GM12878 (cell line): ENCODE results near the gene MT1G. TPM values are rescaled to one million over a fixed set of nuclear protein-coding genes. Genes with fewer than 3 reads are reported as not detected.

Experiments used
- ATAC-seq: fragments of 200-7000 bp; cut with Tn5 transposase; 3 replicates; pipeline ENCODE4 v1.9.1; 2020; ENCODE audit warnings: mild to moderate bottlenecking, moderate library complexity
- BruUV-seq: library from RNA; stranded (reverse); fragments of 400-500 nt; replicated peaks from 2 replicates; lab custom pipeline; 2021; lab: Mats Ljungman, UMichigan
- CTCF ChIA-PET: fragments of 300-600 bp; sonication (Branson Sonifier 250); formaldehyde crosslinking; extraction: SDS; loops from one replicate; lab custom pipeline; 2021; ENCODE audit warnings: inconsistent platforms; lab: Yijun Ruan, JAX
- POLR2A ChIA-PET: fragments of 350-600 bp; formaldehyde crosslinking; extraction: SDS; loops from one replicate; lab custom pipeline; 2021; ENCODE audit warnings: inconsistent platforms; lab: Charles Lee
- RAD21 ChIA-PET: fragments of 300-600 bp; sonication (Branson Sonifier 250); formaldehyde crosslinking; loops from one replicate; lab custom pipeline; 2023; ENCODE audit warnings: antibody characterized with exemption; ENCODE audit not compliant: unreplicated experiment; lab: Charles Lee
- SMC1A ChIA-PET: fragments of 300-600 bp; sonication (Branson Sonifier 250); formaldehyde crosslinking; loops from one replicate; lab custom pipeline; 2023; ENCODE audit not compliant: unreplicated experiment, uncharacterized antibody; lab: Charles Lee
- DNase-seq: peaks from one replicate; pipeline ENCODE4 v3.0.0-alpha.2; 2011; ENCODE audit warnings: low read depth, low spot score
- FAIRE-seq: peaks from 3 replicates; lab custom pipeline; 2011; peaks lifted over from hg19 to GRCh38; lab: Jason Lieb, UNC
- H2AFZ ChIP-seq: 2 replicates; pipeline ENCODE4 v1.6.0; 2011; ENCODE audit warnings: low read depth, low read length, control low read depth; ENCODE audit not compliant: control insufficient read depth
- H3K27ac ChIP-seq: 2 replicates; pipeline ENCODE4 v1.5.1; 2011; ENCODE audit warnings: control low read depth; ENCODE audit not compliant: control insufficient read depth, insufficient read depth
- H3K27me3 ChIP-seq, 2 experiments: replicated peaks in 1 of 2; 2 replicates each; pipeline versions ENCODE4 v1.6.0 to v1.6.1; 2011; ENCODE audit warnings: low read length in 1 of 2; ENCODE audit not compliant: control insufficient read depth in 2 of 2, insufficient read depth in 2 of 2
- H3K36me3 ChIP-seq, 2 experiments: 2 replicates each; pipeline ENCODE4 v1.5.1; 2011; ENCODE audit warnings: low read length in 1 of 2; ENCODE audit not compliant: control insufficient read depth in 2 of 2, insufficient read depth in 2 of 2
- H3K4me1 ChIP-seq: 2 replicates; pipeline ENCODE4 v1.6.1; 2011; ENCODE audit warnings: mild to moderate bottlenecking, low read length, moderate library complexity, mixed read lengths; ENCODE audit not compliant: control insufficient read depth, insufficient read depth
- H3K4me2 ChIP-seq: 2 replicates; pipeline ENCODE4 v1.6.0; 2011; ENCODE audit warnings: control low read depth; ENCODE audit not compliant: control insufficient read depth, insufficient read depth
- H3K4me3 ChIP-seq: fragments of 200-600 bp; sonication (generic); 2 replicates; pipeline ENCODE4 v1.5.1; 2016
- H3K79me2 ChIP-seq: 2 replicates; pipeline ENCODE4 v1.6.0; 2011; ENCODE audit warnings: low read length; ENCODE audit not compliant: control insufficient read depth, insufficient read depth
- H3K9ac ChIP-seq: 2 replicates; pipeline ENCODE4 v1.8.0; 2011; ENCODE audit warnings: low read length, control low read depth, mixed read lengths; ENCODE audit not compliant: control insufficient read depth, insufficient read depth
- H3K9me3 ChIP-seq: replicated peaks from 3 replicates; pipeline ENCODE4 v1.5.1; 2011; ENCODE audit warnings: mild to moderate bottlenecking, low read length; ENCODE audit not compliant: control insufficient read depth, insufficient read depth
- H4K20me1 ChIP-seq: 2 replicates; pipeline ENCODE4 v1.6.0; 2011; ENCODE audit not compliant: control insufficient read depth, insufficient read depth
- BACH1 ChIP-seq: fragments of 450-650 bp; IDR thresholded peaks from 2 replicates; pipeline ENCODE4 v1.6.1; 2017; ENCODE audit warnings: mild to moderate bottlenecking, borderline replicate concordance
- BCL11A ChIP-seq: IDR thresholded peaks from 2 replicates; pipeline ENCODE4 v1.6.1; 2011; ENCODE audit warnings: low read depth, low read length
- EP300 ChIP-seq, 2 experiments: fragments of 150-350 bp in 1 of 2; IDR thresholded peaks; 2 replicates each; pipeline ENCODE4 v1.6.1; 2011 to 2012; ENCODE audit warnings: low read depth in 2 of 2, low read length in 2 of 2, borderline replicate concordance in 1 of 2, improper control_type of control experiment in 1 of 2, inconsistent platforms in 1 of 2; ENCODE audit not compliant: control insufficient read depth in 1 of 2
- HDAC6 ChIP-seq: fragments of 200-600 bp; sonication (generic); IDR thresholded peaks from one replicate; pipeline ENCODE4 v1.8.0; 2017; ENCODE audit warnings: antibody characterized with exemption; ENCODE audit not compliant: unreplicated experiment
- IRF4 ChIP-seq: IDR thresholded peaks from 2 replicates; pipeline ENCODE4 v1.6.1; 2011; ENCODE audit warnings: low read depth, low read length
- KLF5 ChIP-seq: fragments of 450-650 bp; IDR thresholded peaks from 2 replicates; pipeline ENCODE4 v1.6.1; 2014; ENCODE audit warnings: mild to moderate bottlenecking; ENCODE audit not compliant: partially characterized antibody
- NFYB ChIP-seq: IDR thresholded peaks from 2 replicates; pipeline ENCODE4 v1.6.1; 2011; ENCODE audit warnings: low read depth, mild to moderate bottlenecking, low read length, improper control_type of control experiment, moderate library complexity; ENCODE audit not compliant: insufficient read depth
- RBBP5 ChIP-seq: fragments of 200-600 bp; sonication (generic); conservative IDR thresholded peaks from 2 replicates; pipeline ENCODE4 v1.6.1; 2016
- SMAD5 ChIP-seq: IDR thresholded peaks from 2 replicates; pipeline ENCODE4 v1.6.1; 2016; ENCODE audit warnings: antibody characterized with exemption, low read depth
- STAT3 ChIP-seq: IDR thresholded peaks from 2 replicates; pipeline ENCODE4 v1.6.1; 2011; ENCODE audit warnings: low read depth, low read length, improper control_type of control experiment
- TCF12 ChIP-seq: IDR thresholded peaks from 2 replicates; pipeline ENCODE4 v1.6.1; 2011; ENCODE audit warnings: low read depth, mild to moderate bottlenecking, low read length
- ZNF207 ChIP-seq: fragments of 450-650 bp; IDR thresholded peaks from 2 replicates; pipeline ENCODE4 v1.6.1; 2014; ENCODE audit warnings: antibody characterized with exemption, mild to moderate bottlenecking, borderline replicate concordance
- ZNF24 ChIP-seq: fragments of 450-650 bp; IDR thresholded peaks from 2 replicates; pipeline ENCODE4 v1.6.1; 2017; ENCODE audit warnings: antibody characterized with exemption, mild to moderate bottlenecking
- ZZZ3 ChIP-seq: IDR thresholded peaks from 2 replicates; pipeline ENCODE4 v1.6.1; 2011; ENCODE audit warnings: low read depth; ENCODE audit not compliant: control insufficient read depth, insufficient read length
- WGBS: methylation state at CpG from one replicate; pipeline ENCODE4 v1.1.6; 2016; ENCODE audit warnings: low lambda C conversion rate; ENCODE audit not compliant: insufficient replicate concordance, insufficient coverage; ENCODE audit errors: missing lambda C conversion rate; 5-methylcytosine and 5-hydroxymethylcytosine counted together
- in situ Hi-C: fragments of 300-500 bp; cut with MboI; formaldehyde crosslinking; loops from 9 replicates; pipeline ENCODE4 v1.14.3; 2018; ENCODE audit warnings: mixed read lengths
- intact Hi-C: fragments of 100-400 bp; cut with micrococcal nuclease; formaldehyde crosslinking; loops from one replicate; pipeline ENCODE4 v1.14.2; 2022; ENCODE audit not compliant: unreplicated experiment
- polyA plus RNA-seq, 11 experiments: library from polyadenylated mRNA; depleted of rRNA in 4 of 11; unstranded in 6 of 11; stranded (reverse) in 5 of 11; fragments of >200 nt; fragmentation: Nextera tagmentation in 4 of 11; fragmentation: Illumina TruSeq in 1 of 11; extraction: Ambion mirVana in 4 of 11; extraction: Trizol in 1 of 11; gene quantifications; 1 replicate in 1 of 11; 2 replicates in 10 of 11; pipeline versions ENCODE4 v1.2.1 to v1.2.3, GENCODE V29; 2011 to 2016; ENCODE audit warnings: inconsistent platforms in 2 of 11, missing spikeins in 2 of 11, low read depth in 1 of 11
- total RNA-seq, 4 experiments: library from RNA; depleted of rRNA in 3 of 4; stranded (reverse); fragments of >200 nt in 3 of 4; fragmentation: Illumina TruSeq in 1 of 4; extraction: Trizol in 1 of 4; gene quantifications; 2 replicates each; pipeline versions ENCODE4 v1.2.1 to v1.2.3, GENCODE V29; 2013 to 2021
- TF ChIP-seq, protein P1 (sequence below): IDR thresholded peaks from 2 replicates; pipeline ENCODE4 v1.6.1; 2011; ENCODE audit warnings: low read depth, low read length, improper control_type of control experiment, borderline replicate concordance
- TF ChIP-seq, protein P2 (sequence below): fragments of 450-650 bp; IDR thresholded peaks from 2 replicates; pipeline ENCODE4 v1.6.1; 2017; ENCODE audit warnings: antibody characterized with exemption, mild to moderate bottlenecking, moderate library complexity

MT1G gene
- total and polyA plus RNA-seq, 10 of the 15 experiments (the other 5 are each of a cell fraction or from before 2014, with no cell fraction given): 1.2 to 9.1 (median 4.6) TPM

DNA sequence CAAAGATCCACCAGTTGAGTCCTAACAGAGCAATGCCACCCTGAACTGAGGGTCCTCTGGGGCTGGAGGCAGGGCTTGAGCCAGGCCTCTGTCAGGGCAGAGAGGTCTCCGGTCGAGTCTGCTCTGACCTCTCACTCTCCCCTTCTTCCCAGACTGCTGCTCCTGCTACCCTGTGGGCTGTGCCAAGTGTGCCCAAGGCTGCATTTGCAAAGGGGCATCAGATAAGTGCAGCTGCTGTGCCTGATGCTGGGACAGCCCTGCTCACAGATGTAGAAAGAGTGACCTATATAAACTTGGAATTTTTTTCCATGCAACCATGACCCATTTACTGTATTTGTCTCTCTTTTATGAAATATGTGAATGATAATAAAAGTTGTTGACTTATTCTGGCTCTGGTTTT lies 18.6 kb downstream of the MT1G start:
- Histone ChIP-seq H3K9me3 (no peaks in the 10 kb centered on the region), H3K4me2 (no peak overlapping the region)
- CTCF ChIA-PET: no interaction called here

More for the DNA sequence above, 18.6 kb downstream of the MT1G start:
- TF ChIP-seq HDAC6: no peak
- TF ChIP-seq EP300 (IDR thresholded peaks at IDR 0.05; ENCODE audit: borderline replicate concordance in 1 of 2, control insufficient read depth in 1 of 2, low read depth in 2 of 2, low read length in 2 of 2): no peak
- no peak for TF ChIP-seq ZNF207
- TF ChIP-seq ZZZ3: no peak
- TF ChIP-seq, protein P1, sequence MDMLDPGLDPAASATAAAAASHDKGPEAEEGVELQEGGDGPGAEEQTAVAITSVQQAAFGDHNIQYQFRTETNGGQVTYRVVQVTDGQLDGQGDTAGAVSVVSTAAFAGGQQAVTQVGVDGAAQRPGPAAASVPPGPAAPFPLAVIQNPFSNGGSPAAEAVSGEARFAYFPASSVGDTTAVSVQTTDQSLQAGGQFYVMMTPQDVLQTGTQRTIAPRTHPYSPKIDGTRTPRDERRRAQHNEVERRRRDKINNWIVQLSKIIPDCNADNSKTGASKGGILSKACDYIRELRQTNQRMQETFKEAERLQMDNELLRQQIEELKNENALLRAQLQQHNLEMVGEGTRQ: no peak
- TF ChIP-seq RBBP5: no peak
- TF ChIP-seq STAT3: no peak
- no peak for TF ChIP-seq NFYB
- TF ChIP-seq KLF5: no peak
- no peak for TF ChIP-seq IRF4
- no peak for TF ChIP-seq ZNF24
- TF ChIP-seq SMAD5: no peak
- TF ChIP-seq BCL11A: no peak
- no peak for TF ChIP-seq BACH1
- TF ChIP-seq TCF12: no peak
- TF ChIP-seq, protein P2, sequence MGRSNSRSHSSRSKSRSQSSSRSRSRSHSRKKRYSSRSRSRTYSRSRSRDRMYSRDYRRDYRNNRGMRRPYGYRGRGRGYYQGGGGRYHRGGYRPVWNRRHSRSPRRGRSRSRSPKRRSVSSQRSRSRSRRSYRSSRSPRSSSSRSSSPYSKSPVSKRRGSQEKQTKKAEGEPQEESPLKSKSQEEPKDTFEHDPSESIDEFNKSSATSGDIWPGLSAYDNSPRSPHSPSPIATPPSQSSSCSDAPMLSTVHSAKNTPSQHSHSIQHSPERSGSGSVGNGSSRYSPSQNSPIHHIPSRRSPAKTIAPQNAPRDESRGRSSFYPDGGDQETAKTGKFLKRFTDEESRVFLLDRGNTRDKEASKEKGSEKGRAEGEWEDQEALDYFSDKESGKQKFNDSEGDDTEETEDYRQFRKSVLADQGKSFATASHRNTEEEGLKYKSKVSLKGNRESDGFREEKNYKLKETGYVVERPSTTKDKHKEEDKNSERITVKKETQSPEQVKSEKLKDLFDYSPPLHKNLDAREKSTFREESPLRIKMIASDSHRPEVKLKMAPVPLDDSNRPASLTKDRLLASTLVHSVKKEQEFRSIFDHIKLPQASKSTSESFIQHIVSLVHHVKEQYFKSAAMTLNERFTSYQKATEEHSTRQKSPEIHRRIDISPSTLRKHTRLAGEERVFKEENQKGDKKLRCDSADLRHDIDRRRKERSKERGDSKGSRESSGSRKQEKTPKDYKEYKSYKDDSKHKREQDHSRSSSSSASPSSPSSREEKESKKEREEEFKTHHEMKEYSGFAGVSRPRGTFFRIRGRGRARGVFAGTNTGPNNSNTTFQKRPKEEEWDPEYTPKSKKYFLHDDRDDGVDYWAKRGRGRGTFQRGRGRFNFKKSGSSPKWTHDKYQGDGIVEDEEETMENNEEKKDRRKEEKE: no peak
- H3K36me3 ChIP-seq: no peaks in the 10 kb centered on the region
- ChIA-PET RAD21 (no interaction called here), SMC1A (interaction anchor here (1.0 kb wide), 1 partner anchor 11 kb away, joined by 3 read pairs; no protein-coding TSS in a partner anchor), POLR2A (interaction anchor here (0.6 kb wide), 1 partner anchor 24 kb away, joined by 3 read pairs; the partner anchor contains the start of gene MT1E)
- H3K4me3 ChIP-seq: no peak overlapping the region
- BruUV-seq: no TSS peak
- H3K79me2 ChIP-seq: no peaks in the 10 kb centered on the region
- no peaks in the 10 kb centered on the region for H4K20me1 ChIP-seq
- ATAC-seq: no peak
- DNase-seq: no peak
- intact Hi-C loops (no loop called here), in situ Hi-C loops (no loop called here)
- H3K27me3 ChIP-seq: peaks cover 8 to 17% of the 10 kb centered on the region in 2 experiments
- WGBS: 51% methylated on average over 2 of the region's 2 CpGs
- no peak overlapping the region for H3K9ac ChIP-seq
- H3K4me1 ChIP-seq: no peaks in the 10 kb centered on the region
- H3K27ac ChIP-seq: no peak overlapping the region
- no peak overlapping the region for H2AFZ ChIP-seq
- FAIRE-seq: no peak
